Left hindlimb (tissue), 1 donor: ENCODE results near the gene GAPDH.
A peak's percentile ranks its signal among the peaks of the same experiment; 100 is the strongest.
"Not testable (repeated sequence)": the region's sequence is repeated elsewhere in the genome, so short reads cannot be mapped to it uniquely, and the experiment has no call there.

Experiments
- DNase-seq: peaks from one replicate; pipeline ENCODE4 v3.0.0-alpha.2; 2018

Gene GAPDH

DNA sequence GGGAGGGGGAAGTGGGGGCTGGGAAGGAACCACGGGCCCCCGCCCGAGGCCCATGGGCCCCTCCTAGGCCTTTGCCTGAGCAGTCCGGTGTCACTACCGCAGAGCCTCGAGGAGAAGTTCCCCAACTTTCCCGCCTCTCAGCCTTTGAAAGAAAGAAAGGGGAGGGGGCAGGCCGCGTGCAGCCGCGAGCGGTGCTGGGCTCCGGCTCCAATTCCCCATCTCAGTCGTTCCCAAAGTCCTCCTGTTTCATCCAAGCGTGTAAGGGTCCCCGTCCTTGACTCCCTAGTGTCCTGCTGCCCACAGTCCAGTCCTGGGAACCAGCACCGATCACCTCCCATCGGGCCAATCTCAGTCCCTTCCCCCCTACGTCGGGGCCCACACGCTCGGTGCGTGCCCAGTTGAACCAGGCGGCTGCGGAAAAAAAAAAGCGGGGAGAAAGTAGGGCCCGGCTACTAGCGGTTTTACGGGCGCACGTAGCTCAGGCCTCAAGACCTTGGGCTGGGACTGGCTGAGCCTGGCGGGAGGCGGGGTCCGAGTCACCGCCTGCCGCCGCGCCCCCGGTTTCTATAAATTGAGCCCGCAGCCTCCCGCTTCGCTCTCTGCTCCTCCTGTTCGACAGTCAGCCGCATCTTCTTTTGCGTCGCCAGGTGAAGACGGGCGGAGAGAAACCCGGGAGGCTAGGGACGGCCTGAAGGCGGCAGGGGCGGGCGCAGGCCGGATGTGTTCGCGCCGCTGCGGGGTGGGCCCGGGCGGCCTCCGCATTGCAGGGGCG lies at the start of gene GAPDH:
TSS of gene GAPDH (plus strand) at position 595 of the 772 bp plus-strand sequence. CDS start 316 bp downstream, outside the sequence.
- DNase-seq = peak; percentile 97

DNA sequence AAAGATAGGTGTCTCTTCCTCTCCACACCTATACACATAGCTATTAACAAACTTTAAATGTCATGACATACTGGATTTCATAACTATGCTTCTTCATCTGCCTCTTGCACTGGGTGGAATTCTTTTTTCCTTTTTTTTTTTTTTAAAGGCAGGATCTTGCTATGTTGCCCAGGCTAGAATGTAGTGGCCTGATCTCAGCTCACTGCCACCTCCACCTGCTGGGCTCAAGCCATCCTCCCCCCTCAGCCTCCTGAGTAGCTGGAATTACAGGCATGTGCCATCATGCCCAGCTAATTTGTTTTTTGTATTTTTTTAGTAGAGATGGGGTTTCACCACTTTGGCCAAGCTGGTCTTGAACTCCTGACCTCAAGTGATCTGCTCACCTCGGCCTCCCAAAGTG lies 46.1 kb upstream of the GAPDH start:
- DNase-seq = no peak

DNA sequence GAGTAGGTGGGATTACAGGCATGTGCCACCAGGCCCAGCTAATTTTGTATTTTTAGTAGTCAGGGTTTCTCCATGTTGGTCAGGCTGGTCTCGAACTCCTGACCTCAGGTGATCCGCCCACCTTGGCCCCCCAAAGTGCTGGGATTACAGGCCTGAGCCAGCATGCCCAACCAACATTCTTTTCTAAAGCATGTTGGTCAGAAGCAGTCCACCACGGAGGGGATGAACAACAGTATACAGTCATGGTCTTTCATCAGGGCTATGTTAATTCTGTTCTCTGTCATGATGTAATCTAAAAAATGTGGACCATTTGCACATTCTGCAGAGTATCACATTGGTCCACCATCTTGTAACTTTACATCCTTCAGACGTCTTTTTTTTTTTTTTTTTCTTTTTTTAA lies 44.9 kb upstream of the GAPDH start:
- DNase-seq = no peak

DNA sequence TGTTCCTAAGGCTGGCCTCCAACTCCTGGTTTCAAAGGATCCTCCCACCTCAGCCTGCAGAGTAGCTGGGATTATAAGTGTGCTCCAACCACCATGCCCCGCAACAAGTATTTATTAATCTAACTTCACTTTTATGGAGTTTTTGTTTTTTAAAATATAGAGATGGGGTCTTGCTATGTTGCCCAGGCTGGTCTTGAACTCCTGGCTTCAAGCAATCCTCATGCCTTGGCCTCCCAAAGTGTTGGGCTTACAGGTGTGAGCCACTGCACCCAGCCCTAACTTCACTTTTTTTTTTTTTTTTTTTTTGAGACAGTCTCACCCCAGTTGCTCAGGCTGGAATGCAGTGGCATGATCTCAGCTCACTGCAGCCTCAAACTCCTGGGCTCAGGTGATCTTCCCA lies 43.6 kb upstream of the GAPDH start:
- not testable (repeated sequence) for DNase-seq

DNA sequence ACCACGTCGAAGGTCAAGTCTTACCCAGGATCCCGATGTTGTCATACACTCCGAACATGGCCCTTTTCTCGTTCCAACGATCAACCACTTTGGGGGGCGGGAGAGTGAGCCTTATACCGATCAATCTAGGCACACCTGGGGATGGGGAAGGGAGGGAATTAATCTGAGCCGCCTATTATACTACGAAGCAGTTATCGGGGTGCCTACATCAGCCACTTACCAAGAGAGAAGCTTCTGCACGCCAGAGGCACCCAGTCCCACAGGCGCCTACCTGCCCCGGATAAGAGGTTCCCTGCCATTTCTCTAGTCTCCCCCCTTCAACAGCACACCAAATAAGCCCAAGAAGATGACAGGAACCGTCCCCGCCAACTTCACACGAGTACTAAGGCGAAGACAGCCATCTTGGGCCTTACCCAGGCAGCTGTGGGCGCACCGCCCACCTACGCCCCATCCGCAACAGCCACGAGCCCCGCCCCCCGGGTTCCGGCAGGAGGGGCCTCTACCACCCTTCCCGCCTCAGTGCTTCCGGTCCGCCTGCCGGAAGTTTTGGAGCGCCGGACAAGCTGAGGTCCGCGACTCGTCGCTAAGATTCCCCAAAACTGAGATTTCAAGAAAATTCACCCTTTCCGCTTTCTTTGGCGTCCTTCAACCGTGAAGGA lies 41.4 kb upstream of the GAPDH start, which contains the start of gene MRPL51:
TSS of gene MRPL51 (minus strand) at position 425 of the 659 bp plus-strand sequence. CDS start at position 299, 126 bp downstream.
- DNase-seq = peak; percentile 96

DNA sequence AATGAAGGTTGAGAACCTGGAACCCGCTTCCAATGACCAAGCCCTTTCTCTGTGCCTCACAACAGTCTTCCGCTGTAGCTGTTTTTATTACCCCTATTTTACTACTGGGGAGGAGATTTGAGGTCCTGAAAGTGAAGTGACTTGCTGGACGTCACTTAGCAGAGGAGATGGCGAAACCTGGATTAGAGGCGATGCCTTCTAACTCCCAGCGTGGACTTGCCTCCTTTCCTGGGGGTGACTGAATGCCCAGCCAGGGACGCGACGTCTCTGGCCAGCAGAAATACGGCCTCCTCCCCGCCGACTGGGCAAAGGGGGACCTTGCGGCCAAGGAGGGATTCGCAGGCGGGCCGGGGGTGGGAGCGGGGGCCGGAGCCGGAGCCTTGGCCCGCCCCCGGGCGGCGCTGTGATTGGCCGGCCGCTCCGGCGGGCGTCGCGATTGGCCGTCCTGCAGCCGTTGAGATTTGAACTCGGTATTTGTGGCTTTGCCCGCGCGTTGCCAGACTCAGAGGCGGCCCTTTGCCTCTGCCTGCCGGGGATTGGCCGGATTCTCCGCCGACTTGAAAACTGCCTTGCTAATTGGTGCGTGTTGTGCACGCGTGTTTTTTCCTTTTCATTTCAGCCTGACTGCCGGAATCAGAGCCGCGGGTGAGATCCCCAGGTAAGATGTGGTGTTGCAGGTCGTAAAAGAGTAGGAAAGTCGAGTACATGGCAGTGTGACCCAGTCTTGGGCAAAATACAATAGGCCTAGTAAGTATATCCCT lies 40.6 kb upstream of the GAPDH start, which contains the start of gene NCAPD2:
TSS of gene NCAPD2 (plus strand) at position 606 of the 761 bp plus-strand sequence. CDS start 997 bp downstream, outside the sequence.
- peak; percentile 97 for DNase-seq

DNA sequence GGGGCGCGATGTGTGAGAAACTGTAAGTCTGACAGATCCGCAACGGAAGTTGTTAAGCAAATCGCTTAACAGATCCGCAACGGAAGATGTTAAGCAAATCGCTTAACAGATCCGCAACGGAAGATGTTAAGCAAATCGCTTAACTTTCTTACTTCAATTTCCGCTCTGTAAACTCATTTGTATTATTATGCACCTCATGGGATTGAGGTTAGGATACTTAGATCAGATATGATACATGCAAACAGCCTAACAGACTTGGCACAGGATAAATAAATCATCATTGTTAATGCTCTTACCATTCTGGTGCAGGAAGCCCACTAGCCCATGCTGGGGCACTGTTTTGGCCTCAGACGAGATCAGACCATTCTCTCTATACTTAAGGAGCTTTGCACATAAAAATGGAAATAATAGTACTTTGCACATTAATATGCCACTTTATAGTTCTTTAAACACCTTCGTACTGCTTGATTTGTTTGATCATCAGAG lies 40.0 kb upstream of the GAPDH start:
- DNase-seq = no peak

DNA sequence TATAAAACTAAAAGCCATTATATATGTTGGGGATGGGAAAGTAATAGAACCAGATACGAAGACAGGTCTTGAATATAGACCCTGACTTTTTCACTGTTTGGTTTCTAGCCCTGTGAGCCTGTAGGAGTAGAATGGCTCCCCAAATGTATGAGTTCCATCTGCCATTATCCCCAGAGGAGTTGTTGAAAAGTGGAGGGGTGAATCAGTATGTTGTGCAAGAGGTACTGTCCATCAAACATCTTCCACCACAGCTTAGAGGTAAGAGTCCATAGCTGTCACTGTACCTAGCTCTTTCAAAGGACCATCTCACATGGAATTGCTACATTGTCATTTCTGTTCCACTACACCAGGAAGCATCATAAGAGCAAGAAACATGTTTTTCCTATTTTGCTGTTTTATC lies 39.3 kb upstream of the GAPDH start:
- no peak for DNase-seq

DNA sequence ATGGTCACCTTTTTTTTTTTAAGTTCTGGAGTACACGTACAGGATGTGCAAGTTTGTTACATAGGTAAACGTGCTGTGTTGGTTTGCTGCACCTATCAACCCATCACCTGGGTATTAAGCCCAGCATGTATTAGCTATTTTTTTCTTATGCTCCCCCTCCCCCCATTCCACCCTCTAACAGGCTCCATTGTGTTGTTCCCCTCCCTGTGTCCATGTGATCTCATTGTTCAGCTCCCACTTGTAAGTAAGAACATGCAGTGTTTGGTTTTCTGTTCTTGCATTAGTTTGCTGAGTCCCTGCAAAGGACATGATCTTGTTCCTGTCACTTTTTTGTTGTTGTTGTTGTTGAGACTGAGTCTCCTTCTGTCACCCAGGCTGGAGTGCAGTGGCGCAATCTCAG lies 37.0 kb upstream of the GAPDH start:
- not testable (repeated sequence) for DNase-seq

DNA sequence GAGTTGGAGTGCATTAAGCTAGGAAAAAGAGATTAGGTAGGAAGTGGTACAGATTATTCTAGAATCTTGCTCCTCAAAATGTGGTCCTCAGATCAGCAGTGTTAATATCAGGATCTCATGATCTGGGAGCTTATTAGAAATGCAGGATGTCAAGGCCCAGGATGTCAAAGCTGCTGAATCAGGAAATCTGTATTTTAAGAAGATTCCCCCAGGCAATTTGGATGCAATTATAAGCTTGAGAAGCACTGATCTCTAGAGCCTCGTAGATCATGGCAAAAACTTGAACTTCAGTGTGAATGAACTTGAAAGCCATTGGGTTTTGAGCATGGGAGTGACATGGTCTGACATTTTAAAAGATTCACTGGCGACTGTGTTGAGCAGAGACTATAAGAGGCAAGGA lies 33.9 kb upstream of the GAPDH start:
- DNase-seq = no peak

DNA sequence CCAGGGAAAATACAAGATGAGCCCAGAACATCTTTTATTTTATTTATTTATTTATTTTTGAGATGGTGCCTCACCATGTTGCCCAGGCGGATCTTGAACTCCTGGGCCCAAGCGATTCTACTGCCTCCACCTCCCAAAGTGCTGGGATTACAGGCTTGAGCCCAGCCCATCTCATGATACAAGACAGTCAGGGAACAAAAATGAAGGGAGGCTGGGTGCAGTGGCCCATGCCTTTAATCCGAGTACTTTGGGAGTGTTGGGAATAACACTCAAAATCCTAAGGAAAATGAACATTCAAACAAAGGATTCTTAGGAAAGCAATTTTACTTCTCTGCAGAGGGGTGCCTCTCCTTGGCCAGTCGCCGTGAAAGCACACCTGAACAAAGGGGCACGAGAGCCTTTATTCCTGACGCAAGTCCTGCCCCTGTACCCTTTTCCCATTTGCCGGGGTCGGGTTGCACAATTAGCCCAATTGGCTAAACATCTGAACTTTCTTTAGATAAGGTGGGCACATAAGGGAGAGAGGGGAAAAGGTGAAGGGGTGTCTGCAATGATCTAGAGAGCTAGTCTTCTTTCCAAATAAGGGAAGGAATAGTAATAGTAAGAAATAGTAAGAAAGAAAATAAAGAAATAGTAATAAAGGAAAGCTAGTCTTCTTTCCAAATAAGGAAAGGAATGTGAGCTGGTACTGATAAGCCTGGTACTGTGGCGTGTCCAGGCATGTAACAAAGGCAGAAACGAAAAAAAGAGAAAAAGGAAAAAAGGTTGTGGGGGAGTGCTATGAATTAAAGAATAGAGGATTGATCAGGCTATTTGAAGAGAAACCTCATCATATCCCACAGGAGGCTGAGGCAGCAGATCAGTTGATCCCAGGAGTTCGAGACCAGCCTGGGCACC lies 27.0 kb upstream of the GAPDH start:
- DNase-seq = no peak

DNA sequence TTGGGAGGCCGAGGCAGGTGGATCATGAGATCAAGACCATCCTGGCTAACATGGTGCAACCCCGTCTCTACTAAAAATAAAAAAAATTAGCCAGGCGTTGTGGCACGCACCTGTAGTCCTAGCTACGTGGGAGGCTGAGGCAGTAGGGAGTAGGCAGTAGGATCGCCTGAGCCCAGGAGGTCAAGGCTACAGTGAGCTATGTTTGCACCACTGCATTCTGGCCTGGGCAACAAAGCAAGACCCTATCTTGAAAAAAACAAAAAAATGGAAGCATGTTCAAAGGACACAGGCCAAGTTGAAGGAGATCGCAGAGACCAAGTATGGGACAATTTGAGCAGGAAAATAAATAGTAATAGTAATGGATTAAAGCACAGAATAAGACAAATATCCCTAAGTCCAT lies 26.2 kb upstream of the GAPDH start:
- DNase-seq = no peak

DNA sequence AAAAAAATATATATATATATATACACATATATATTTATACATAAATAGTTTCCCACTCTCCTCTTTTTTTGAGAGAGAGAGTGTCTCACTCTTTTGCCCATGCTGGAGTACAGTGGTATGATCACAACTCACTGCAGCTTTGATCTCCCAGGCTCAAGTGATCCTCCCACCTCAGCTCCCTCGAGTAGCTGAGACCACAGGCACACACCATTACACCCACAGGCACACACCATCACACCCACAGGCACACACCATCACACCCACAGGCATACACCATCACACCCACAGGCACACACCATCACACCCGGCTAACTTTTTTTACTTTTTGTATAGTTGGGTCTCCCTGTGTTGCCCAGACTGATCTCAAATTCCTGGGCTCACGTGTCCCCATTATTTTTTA lies 14.1 kb upstream of the GAPDH start:
- no peak for DNase-seq

DNA sequence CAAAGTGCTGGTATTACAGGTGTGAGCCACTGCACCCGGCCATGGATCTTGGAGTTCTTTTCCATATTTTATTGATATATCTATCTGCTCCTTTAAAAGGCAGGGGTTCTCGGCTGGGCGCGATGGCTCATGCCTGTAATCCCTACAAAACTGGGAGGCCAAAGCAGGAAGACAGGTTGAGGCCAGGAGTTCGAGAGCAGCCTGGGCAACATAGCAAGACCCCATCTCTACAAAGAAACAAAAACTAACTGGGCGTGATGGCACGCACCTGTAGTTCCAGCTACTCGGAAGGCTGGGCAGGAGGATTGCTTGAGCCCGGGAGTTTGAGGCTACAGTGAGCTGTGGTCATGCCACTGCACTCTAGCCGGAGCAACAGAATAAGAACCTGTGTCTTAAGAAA lies 12.1 kb upstream of the GAPDH start:
- DNase-seq = no peak

DNA sequence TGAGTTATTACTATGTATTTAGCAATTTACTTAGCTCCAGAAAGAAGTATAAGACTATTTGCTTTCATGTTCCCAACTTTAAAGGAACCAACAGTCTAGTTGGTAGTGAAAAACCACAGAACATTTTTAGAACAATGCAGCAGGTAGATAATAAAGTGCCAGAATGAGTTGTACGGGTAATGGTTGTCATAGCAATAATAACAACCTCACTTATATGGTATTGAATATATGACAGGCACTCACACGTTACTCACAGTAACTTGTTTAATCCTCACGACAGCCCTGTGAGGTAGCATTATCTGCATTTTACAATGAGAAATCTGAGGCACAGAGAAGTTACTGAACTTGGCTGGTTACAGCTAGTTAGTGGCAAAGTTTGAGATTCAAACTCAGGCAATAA lies 10.6 kb upstream of the GAPDH start:
- no peak for DNase-seq

DNA sequence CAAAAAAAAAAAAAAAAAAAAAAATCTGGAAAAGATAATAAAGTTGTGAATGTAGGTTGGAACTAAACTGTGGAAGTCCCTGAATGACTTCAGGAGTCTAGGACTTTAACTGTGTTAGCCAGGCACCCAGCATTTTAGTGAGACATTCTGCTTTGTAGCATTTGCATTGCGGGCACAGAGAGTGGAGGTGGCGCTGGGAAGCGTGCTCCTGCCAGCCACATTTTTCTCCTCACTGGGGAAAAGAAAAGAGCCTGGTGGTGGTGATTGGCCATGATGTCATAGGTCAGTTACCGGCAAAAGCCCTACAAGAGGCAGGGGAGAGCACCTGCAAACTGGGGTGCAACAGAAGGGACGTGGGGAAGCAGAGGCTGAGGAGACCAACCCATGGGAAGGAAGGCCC lies 9.7 kb upstream of the GAPDH start:
- DNase-seq = no peak

DNA sequence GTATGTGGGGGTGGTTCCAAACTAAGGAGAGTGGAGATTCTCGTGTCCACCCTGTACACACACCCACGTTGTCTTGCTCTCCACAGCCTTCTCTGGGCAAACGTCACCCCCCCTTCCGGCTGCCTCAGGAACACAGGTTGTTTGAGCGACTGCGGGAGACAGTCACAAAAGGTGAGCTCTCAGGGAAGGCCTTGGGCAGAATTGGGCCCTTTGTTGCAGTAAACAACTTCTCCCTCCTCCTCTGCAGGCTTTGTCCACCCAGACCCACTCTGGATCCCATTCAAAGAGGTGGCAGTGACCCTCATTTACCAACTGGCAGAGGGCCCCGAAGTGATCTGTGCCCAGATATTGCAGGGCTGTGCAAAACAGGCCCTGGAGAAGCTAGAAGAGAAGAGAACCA lies 8.1 kb upstream of the GAPDH start:
- no peak for DNase-seq

DNA sequence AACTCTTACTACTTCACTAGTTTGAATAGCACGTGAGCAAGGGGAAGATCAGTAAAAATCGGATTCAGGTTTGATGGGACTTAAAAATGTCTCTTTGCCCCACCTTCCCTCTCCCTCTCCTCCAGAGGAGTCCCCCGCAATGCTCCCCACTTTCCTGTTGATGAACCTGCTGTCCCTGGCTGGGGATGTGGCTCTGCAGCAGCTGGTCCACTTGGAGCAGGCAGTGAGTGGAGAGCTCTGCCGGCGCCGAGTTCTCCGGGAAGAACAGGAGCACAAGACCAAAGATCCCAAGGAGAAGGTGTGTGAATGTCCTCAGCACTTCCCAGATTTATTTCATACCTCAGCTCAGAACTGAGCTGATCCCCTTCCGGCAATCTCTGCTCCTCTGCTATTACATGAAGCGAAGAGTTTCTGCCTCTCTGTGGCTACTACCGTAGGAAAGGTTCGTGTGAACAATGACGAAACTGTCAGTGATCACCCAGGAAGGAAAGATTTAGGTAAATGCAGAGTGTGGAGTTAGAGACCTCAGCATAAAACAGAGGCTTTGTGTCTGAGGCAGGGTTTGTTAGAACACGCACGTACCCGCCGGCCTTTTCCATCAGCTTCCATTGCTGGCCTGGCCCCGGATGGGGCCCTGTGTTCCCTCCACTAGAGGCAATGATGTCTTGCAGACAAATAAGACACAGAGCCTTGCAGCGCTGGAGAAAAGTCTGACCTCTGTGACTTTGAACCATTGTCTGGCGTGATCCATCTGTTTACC lies 7.4 kb upstream of the GAPDH start:
- DNase-seq = no peak

DNA sequence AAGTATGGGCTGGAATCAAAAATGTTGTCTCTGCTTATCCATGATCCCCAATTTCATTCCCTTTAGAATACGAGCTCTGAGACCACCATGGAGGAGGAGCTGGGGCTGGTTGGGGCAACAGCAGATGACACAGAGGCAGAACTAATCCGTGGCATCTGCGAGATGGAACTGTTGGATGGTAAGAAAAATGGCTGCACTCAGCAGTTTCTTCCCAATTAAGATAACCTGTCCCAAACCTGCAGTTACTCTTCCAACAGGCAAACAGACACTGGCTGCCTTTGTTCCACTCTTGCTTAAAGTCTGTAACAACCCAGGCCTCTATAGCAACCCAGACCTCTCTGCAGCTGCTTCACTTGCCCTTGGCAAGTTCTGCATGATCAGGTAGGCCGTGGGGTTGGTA lies 6.6 kb upstream of the GAPDH start:
- no peak for DNase-seq

DNA sequence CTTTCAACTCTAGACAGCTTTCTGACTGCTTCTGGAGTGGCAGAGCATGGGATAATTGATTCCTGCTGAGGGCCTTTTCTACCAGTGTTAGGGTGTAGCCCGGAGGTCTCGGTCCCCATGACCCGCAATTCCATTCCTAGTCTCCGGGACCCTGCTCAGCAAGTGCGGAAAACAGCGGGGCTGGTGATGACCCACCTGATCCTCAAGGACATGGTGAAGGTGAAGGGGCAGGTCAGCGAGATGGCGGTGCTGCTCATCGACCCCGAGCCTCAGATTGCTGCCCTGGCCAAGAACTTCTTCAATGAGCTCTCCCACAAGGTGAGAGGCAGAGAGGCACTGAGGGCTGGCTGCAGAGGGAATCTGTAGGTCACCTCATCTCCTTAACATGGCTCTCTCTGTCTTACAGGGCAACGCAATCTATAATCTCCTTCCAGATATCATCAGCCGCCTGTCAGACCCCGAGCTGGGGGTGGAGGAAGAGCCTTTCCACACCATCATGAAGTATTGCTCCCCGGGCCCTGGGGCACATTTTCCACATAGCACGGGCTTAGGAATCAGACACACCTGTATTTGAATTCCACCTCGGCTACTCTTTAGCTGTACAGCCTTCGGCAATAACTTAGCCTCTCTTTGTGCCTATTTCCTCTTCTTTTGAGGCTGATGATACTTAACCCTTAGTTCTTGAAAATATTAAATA lies 5.6 kb upstream of the GAPDH start:
- no peak for DNase-seq

DNA sequence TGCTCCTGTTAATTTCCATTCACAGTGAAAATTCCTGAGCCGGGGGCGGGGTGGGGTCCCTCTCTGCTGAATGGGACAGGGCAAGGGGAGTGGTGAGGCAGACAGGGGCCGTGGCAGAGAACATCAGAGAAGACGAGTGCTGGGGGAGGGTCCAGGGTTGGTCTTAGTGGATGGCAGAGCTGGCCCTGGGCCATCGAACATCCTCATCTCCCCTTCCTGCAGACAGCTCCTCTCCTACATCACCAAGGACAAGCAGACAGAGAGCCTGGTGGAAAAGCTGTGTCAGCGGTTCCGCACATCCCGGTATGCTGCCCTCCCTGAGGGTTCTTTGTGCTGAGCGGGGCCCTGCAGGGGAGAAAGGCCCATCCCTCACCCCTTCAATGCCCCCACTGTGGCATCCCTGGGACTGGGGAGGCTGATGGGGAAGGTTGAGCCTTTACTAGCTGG lies 5.0 kb upstream of the GAPDH start:
- no peak for DNase-seq
